GM21619 (cell line): ENCODE data around the gene RIPOR3.
"Not testable (repeated sequence)": the region's sequence is repeated elsewhere in the genome, so short reads cannot be mapped to it uniquely, and the experiment has no call there.

Experiments
- ATAC-seq: cut with Tn5 transposase; IDR thresholded peaks from one replicate; pipeline ENCODE4 v1.9.1; 2021; ENCODE audit not compliant: unreplicated experiment

RIPOR3 gene

DNA sequence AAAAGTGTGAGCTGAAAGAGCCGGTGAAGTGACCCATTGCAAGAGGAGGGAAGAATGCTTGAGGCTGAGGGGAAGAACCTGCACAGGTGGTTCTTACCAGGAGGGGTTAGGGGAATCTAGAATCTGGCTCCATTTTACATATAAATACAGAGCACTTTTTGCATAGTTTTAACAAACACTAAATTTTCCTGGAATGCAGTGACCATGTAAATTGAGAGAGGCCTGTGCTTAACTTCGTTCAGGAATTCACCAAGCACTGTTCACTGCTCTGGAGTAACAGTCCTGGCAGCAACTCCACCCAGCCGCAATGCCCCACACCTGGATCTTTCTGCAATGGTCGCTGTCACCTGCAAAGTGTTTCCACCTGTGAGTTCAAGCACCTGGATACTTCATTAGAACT is 13.2 kb upstream of the RIPOR3 start:
- no peak for ATAC-seq

DNA sequence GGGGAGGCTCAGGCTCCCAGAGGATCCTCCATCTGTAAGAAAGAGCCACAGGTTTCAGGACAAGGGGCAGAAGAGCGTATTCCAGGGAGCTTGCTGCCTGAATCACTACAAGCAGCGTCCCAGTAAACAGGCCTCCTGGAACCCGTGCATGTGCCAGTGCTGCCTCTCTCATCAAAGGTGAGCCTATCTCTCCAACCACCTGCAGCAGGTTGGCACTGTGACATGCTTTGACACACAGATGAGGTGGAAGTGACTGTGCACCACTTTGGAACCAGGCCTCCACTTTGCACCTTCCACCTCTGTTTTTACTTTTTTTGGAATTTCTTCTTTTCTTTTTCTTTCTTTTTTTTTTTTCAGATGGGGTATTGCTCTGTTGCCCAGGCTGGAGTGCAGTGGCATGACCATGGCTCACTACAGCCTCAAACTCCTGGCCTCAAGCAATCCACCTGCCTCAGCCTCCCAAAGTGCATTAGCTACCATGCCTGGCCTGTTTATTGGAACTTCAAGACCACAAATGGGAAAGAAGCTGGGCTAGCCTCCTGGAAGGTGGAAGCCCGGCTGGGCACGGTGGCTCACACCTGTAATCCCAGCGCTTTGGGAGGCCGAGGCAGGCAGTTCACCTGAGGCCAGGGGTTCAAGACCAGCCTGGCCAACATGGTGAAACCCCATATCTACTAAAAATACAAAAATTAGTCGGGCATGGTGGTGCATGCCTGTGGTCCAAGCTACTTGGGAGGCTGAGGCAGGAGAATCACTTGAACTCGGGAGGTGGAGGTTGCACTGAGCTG is 12.5 kb upstream of the RIPOR3 start:
- not testable (repeated sequence) for ATAC-seq

DNA sequence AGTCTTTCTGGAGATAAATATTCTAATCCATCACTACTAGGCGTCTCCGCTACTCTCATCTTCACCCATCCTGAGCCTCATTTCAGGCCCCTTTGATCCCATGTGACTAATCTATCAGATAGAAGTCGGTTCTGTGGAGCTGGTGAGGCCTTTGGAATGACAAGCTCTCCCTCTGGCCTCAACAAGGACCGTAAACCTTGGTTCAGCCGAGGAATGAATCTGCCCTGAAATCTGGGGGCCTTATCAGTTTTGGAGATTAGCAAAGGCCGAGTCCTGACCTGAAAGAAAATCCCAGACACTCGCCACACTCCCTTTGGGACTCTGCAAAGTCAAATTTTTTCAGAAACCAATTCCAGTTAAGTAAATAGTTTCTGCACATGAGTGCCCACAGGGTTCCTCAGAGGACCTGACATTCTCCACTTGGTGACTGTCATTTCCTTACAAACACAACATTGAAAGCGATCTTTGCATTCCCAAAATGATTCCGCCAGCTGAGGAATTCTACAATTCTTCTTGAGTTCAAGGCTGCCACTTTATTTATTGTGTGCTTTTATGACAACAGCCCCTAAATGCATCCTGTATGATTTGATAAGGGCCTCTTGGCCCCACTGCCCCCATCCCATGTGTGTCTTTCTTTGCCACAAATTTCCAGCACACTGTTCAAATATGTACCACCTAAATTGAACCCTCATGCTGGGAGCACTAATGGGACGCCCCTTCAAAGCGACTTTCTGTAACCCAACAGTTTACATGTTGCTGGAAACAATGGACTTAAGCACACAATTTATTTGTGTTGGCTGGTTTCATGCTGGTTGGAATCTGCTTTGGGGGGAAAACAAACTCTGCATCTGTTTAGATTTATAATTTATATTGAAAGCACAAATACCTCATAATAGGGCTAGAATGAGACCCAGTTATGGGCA is 10.0 kb upstream of the RIPOR3 start:
- no peak for ATAC-seq

DNA sequence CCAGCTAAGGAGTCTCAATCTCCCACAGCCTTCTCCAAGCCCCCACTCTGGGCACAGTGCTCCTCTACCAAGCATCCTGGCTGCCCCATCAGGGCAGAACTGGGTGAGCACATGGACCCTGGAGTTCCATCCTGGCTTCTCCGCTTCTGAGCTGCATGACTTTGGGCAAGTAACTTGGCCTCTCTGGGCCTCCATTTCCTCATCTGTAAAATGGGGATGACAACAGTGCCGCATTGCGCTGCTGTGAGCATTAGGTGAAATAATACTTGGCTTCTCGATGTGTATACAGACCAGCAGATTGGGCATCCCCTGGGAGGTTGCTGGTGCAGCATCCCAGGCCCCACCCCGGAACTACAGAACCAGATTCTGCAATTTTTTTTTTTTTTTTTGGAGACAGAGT is 8.3 kb upstream of the RIPOR3 start:
- no peak for ATAC-seq

DNA sequence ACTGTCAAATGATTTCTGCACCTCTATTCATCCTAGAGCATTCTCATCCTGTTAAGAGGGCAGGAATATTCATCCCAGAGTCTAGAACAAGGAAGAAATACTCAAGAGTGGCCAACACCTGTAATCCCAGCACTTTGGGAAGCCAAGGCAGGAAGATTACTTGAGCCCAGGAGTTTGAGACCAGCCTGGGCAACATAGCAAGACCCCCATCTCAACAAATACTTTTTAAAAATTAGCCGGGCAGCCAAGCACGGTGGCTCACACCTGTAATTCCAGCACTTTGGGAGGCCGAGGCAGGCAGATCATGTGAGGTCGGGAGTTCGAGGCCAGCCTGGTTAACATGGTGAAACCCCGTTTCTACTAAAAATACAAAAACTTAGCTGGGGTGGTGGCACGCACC is 6.9 kb upstream of the RIPOR3 start:
- not testable (repeated sequence) for ATAC-seq

DNA sequence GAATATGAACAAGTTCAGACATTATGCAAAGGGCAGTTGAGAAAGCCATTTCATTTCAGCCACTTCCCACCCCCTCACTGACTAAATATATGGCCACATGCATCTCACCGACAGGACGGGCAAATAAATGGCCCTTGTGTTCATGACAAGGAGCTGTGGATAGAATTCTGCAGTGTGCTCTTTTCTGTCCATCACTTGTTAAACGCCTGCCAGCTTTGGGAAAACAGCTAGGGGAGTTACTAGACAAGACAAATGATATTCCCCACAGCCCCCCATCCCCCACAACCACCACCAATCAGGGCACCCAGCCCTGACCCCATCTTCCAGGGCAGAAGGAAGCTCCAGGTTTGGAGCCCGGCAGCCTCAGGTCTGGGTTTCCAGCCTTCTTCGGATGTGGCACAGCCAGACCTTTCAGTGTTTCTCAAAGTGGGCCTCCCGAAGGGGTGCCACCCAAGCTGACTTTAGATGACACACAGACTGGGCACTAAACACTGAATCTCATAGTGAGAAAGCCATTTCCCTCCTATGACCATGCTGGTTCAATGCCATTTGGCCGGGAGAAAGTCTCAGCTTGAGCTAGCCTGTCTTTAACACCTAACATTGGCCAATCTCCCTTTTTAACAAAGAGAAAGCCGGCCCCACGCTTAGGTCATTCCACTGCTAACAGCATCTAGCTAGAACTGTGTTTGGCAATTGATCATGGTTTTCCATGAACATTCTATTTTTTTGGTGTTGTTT is 4.0 kb upstream of the RIPOR3 start:
- ATAC-seq: no peak

DNA sequence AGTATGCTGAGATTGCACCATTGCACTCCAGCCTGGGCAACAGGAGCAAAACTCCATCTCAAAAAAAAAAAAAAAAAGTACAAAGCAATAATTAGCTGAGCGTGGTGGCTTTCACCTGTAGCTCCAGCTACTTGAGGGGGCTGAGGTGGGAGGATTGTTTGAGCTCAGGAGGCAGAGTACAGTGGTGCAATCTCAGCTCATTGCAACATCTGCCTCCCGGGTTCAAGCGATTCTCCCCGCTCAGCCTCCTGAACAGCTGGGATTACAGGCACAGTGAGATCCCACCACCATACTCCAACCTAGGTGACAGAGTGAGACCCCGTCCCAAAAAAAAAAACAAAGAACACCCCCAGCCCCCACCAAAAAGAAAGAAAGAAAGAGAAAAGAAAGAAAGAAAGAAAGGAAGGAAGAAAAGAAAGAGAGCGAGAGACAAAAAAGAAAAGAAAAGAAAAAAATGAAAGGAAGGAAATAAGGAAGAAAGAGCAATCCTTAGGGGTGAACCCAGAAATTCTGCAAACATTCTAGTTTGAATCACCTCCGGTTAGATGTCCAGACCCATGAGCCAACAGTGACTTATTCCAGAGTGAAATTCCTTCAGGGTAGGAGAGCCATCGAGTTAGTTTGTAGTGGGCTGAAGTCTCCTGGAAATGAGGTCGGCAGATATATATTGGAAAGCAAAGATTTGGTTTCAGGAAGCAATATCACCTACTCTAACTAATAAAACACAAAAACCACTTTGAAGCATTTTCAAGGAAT is 3.2 kb upstream of the RIPOR3 start:
- no peak for ATAC-seq

DNA sequence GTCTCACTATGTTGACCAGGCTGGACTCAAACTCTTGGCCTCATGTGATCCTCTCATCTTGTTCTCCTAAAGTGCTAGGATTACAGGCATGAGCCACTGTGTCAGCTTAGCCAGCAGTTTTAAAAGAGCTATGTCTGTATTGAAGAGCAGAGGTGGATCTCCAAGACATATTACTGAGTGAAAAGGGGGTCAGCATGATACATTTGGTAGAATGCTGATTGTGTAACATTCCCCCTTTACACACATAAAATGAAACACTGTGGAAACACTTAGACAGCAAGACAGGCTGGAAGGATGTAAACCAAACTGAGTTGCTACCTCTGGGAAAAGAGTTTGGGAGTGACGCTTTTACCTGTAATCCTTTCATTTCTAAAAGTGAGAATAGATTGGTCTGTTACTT is 1.7 kb upstream of the RIPOR3 start:
- ATAC-seq: no peak

DNA sequence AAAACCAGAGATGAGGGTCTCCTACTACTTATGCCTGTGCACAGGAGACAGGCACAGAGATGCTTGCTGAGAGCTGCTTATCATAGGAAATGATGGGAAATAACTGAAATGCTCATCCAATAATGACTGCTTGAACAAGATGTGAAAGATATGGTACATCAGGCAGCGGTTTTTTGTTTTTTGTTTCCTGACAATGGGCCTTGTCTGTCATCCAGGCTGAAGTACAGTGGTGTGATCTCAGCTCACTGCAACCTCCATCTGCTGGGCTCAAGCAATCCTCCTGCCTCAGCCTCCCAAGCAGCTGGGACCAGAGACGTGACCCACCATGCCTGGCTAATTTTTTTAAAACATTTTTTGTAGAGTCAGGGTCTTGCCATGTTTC is 1.2 kb upstream of the RIPOR3 start:
- ATAC-seq: no peak

DNA sequence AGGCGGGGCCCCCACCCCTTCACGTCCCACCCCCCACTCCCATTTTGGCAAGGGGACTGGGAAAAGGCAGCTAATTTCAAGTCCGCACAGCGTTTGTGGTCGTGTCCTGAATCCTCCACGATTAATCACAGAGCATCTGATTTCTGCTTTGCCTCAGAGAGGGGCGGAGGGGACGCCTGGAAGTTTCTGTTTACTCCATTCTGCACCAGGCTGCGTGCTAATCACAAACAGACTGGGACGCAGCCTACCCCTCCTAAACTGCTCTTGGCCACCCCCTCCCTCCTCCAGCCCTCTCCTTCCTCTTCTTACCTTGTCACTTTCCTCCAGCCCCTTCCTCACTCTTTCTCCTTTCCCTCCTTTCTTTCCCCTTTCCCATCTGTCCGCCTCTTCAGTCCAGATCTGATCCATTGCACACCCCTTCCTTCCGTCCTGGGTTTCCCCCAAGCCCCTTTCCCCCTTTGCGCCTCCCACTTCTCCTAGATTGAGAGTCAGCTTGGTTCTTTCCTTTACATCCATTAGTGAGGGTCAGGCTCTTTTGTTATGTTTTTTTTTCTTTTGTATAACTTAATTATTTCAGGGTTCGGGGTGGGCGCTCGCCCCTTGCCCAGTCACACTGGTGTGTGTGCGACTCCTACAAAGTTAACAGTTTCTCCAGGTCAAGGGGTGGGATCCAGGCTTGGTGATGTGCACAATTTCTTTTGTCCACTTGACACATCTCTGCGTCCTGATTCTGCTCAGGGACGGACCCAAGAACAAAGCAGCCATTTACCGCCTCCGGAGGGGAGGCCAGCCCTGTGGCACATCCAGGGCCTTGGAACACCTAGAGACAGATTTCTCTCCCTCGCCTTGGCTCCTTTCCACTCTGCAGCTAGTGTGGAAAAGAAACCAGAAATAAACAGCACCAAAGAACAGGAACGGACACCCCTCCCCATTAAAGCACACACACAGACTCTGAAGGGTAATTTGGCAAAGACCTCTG is 520 bp upstream of the RIPOR3 start:
- ATAC-seq: no peak

DNA sequence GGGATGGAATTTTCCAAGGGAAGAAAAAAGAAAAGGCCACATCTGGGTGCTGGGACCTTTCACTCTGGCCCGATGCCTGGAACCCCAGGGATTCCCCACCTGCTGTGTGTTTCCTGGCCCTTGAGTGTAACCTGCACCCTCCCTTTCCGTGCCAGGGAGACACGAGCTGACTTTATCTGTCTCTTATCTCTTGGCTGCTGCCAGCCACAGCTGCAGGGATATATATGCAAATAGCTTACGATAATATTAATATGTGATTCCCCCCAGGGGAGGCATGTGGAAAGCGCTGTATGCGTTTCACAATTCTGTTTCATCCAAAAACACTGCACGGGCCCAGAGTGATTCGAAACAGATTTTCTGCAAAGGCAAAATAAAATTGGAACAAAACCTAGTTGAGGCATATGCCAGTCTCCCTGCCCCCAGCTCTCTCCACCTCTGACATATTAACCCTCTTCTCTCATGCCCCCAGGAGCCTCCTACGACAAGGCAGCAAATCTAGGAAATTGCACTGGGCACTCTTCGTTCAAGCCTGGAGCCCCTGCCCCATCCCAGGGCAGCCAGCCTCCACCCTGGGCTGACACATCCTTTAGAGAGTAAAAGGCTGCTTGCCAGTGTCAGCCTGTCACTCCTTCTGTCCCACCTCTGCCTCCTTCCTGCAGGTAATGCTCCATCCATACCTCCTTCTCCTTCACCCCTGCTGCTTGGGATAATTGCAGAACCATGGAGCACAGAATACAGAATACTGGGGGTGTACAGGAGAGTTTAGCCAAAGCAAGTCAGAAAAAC is 1.3 kb downstream of the RIPOR3 start:
- no peak for ATAC-seq

DNA sequence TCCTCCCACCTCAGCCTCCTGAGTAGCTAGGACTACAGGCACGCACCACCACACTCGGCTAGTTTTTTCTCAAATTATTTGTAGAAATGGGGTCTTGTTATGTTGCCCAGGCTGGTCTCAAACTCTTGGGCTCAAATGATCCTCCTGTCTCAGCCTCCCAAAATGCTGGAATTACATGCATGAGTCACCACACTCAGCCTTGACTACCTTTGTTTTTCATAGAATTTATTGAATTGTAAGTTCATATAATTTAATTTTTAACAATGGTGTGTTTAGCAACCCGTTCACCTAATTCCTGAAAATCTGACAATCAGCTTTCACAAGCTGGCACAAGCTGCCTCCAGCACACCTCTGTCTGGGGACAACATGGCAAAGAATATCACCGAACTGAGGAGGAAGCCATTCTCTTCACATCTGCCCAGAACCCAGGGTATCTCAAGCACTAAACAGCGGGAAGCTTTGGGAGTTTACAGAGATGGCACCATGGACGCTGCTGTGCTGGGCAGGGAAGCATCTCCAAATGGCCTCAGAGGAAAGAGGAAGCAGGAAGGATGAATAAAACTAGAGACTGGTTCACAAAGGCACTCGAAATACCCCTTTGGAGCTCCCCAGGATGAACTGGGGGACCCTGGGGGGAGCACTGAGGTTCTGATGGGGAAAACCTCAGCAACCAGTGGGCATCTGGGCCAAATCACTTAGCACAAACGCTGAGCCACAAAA is 2.9 kb downstream of the RIPOR3 start:
- ATAC-seq: no peak

DNA sequence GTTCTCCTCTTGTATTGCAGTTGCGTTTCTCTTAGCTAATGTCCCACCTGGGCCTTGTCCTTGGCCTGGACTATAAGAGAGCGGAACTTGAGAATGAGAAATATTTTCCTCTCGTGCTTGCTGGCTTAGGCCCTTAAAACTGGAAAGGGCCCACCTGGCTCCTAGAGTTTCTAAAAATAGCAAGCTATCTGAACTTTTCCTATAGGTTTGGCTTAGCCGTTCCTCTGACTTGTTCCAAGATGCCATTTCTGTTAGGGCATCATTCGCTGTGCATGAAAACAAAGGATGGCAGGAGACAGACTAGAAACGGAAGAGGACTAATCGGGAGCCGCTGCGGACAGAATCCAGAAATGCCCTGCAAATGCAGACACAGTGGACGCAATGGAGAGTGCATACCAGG is 4.5 kb downstream of the RIPOR3 start:
- ATAC-seq: no peak

DNA sequence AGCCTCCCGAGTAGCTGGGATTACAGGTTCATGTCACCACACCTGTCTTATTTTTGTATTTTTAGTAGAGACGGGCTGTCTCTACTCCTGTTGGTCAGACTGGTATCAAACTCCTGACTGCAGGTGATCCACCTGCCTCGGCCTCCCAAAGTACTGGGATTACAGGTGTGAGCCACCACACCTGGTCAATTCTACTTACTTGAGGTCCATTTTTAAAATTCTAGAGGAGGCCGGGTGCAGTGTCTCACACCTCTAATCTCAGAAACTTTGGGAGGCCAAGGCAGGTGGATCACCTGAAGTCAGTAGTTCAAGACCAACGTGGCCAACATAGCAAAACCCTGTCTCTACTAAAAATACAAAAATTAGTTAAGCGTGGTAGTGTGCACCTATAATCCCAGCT is 7.8 kb downstream of the RIPOR3 start:
- no peak for ATAC-seq

DNA sequence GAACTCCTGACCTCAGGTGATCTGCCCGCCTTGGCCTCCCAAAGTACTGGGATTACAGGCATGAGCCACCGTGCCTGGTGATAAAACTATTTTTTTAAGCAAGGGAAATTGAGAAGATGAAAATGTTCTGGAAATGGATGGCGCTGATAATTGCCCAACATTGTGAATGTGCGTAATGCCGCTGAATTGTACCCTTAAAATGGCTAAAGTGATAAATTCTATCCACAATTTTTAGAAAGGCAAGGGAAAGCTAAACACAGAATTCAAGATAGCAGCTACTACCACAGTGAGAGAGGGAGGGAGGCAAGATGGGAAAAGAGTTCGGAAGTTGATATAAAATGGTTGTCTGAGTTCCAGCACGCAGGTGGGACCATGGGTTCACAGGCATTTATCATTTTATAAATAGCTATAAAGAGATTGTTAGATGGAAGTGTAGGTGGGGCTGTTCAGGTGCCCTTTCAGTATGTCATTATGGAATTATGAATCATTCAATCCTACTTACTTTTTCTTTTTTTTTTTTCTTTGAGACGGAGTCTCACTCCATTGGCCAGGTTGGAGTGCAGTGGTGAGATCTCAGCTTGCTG is 8.3 kb downstream of the RIPOR3 start:
- no peak for ATAC-seq

DNA sequence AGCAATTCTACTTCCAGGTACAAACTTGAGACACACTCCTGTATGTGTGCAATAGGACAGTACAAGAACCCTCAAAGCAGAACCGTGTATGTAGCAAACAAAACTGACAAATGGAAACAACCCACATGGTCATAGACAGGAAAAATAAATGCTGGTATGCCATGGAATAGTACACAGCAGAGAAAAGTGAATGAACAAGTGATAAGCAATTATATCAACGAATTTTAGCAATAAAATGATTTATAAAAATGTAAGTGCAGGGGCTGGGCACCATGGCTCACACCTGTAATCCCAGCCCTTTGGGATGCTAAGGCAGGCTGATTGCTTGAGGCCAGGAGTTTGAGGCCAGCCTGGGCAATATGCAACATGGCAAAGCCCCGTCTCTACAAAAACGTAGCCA is 9.3 kb downstream of the RIPOR3 start:
- ATAC-seq: no peak

DNA sequence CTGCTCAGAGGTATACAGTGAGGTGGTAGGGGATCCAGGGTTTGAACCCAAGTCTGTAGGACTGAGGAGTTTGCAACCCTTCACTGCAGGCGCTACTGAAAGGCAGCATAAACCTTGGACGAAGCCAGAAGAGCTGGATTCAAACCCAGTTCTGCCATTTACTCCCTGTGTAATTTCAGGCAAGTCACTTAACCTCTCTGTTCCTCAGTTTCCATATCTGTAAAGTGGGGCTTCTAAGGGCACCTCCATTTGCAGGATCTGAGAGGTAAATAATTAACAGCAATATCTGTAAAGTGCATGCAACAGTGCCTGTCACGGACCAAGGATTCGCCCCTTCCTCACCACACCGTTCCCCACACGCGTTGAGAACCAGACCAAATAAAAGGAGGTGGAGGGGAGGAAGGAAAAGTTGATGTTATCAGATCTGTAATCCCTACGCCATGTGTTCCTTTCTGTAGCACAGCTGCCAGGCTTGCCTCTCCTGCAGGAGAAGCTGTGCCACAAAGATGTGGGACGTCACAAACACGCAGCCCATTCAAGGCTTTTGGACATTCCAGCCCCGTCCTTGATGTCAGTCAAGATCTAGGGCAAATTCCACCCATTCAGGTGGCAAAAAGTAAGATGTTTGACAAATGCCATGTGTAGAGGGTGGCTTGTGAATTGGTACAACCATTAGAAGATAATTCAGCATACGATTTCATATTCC is 9.8 kb downstream of the RIPOR3 start:
- ATAC-seq: no peak
